IPS-20b (cell line): ENCODE results near the gene HOXD9.

Source experiments
- H3K27ac ChIP-seq: one replicate; pipeline ENCODE4 v1.5.1; 2013; ENCODE audit warnings: low read length
- H3K27me3 ChIP-seq: 2 replicates; pipeline ENCODE4 v1.6.1; 2013; ENCODE audit warnings: mild to moderate bottlenecking, low read length, inconsistent platforms; ENCODE audit not compliant: insufficient read depth
- H3K36me3 ChIP-seq: 2 replicates; pipeline ENCODE4 v1.6.1; 2013; ENCODE audit warnings: low read depth, mild to moderate bottlenecking, inconsistent platforms, low read length, moderate library complexity; ENCODE audit not compliant: insufficient read depth
- H3K4me1 ChIP-seq: 2 replicates; pipeline ENCODE4 v1.6.1; 2013; ENCODE audit warnings: mild to moderate bottlenecking, control low read depth, inconsistent platforms, low read length, moderate library complexity; ENCODE audit not compliant: insufficient read depth
- H3K4me3 ChIP-seq: 2 replicates; pipeline ENCODE4 v1.5.1; 2013; ENCODE audit warnings: mild to moderate bottlenecking, low read length, inconsistent platforms
- H3K9ac ChIP-seq: 2 replicates; pipeline ENCODE4 v1.6.1; 2013; ENCODE audit warnings: low read depth, mild to moderate bottlenecking, inconsistent platforms, low read length, moderate library complexity
- H3K9me3 ChIP-seq: 2 replicates; pipeline ENCODE4 v1.6.1; 2013; ENCODE audit warnings: mild to moderate bottlenecking, low read depth, low read length, inconsistent platforms; ENCODE audit not compliant: insufficient read depth

Gene HOXD9

GRCh38 chr2:176095421-176095820 is 27.1 kb upstream of the HOXD9 start:
- Histone ChIP-seq H3K9ac (no peak overlapping the region), H3K9me3 (peaks cover 24% of the 10 kb centered on the region), H3K27ac (no peak overlapping the region), H3K36me3 (no peaks in the 10 kb centered on the region), H3K27me3 (peaks cover 100% of the 10 kb centered on the region), H3K4me1 (peaks cover 15% of the 10 kb centered on the region; the same call in 1 of the 2 replicates), H3K4me3 (no peak overlapping the region)

- Histone ChIP-seq H3K4me1 (peaks cover 15% of the 10 kb centered on the region; the same call in 1 of the 2 replicates), H3K9me3 (peaks cover 23% of the 10 kb centered on the region), H3K36me3 (no peaks in the 10 kb centered on the region), H3K27me3 (peaks cover 100% of the 10 kb centered on the region), H3K9ac (no peak overlapping the region), H3K4me3 (peak overlapping the region; percentile 58), H3K27ac (no peak overlapping the region)
Measured at GRCh38 chr2:176096243-176096985, 26.1 kb upstream of the HOXD9 start.

GRCh38 chr2:176096986-176097819 is 25.3 kb upstream of the HOXD9 start:
- Histone ChIP-seq H3K9ac (no peak overlapping the region), H3K9me3 (peaks cover 18% of the 10 kb centered on the region), H3K27ac (no peak overlapping the region), H3K27me3 (peaks cover 100% of the 10 kb centered on the region), H3K4me1 (peaks cover 15% of the 10 kb centered on the region; the same call in 1 of the 2 replicates), H3K36me3 (no peaks in the 10 kb centered on the region), H3K4me3 (peak overlapping the region; percentile 58)

GRCh38 chr2:176097820-176098365 is 24.6 kb upstream of the HOXD9 start:
- no peak overlapping the region for H3K9ac ChIP-seq
- no peak overlapping the region for H3K27ac ChIP-seq

GRCh38 chr2:176098366-176099158 is 24.0 kb upstream of the HOXD9 start:
- Histone ChIP-seq H3K9me3 (peaks cover 15% of the 10 kb centered on the region), H3K4me3 (peak overlapping the region; percentile 11; the same call in 1 of the 2 replicates), H3K36me3 (no peaks in the 10 kb centered on the region), H3K4me1 (peaks cover 14% of the 10 kb centered on the region; the same call in 1 of the 2 replicates), H3K27me3 (peaks cover 100% of the 10 kb centered on the region), H3K27ac (no peak overlapping the region), H3K9ac (no peak overlapping the region)

More at GRCh38 chr2:176097820-176098365, 24.6 kb upstream of the HOXD9 start:
- Histone ChIP-seq H3K36me3 (no peaks in the 10 kb centered on the region), H3K9me3 (peaks cover 18% of the 10 kb centered on the region), H3K27me3 (peaks cover 100% of the 10 kb centered on the region), H3K4me1 (peaks cover 15% of the 10 kb centered on the region; the same call in 1 of the 2 replicates), H3K4me3 (peak overlapping the region; percentile 11; the same call in 1 of the 2 replicates)

GRCh38 chr2:176099159-176099727 is 23.3 kb upstream of the HOXD9 start:
- Histone ChIP-seq H3K27ac (no peak overlapping the region), H3K27me3 (peaks cover 100% of the 10 kb centered on the region), H3K36me3 (no peaks in the 10 kb centered on the region)

GRCh38 chr2:176099728-176100546 is 22.6 kb upstream of the HOXD9 start, which contains the start of gene HOXD12:
TSS of gene HOXD12 (plus strand) at chr2:176099795. CDS start at chr2:176099802, 7 bp downstream.
- Histone ChIP-seq H3K27ac (no peak within 1 kb of the TSS), H3K4me1 (peaks cover 13% of the 10 kb centered on the region; the same call in 1 of the 2 replicates), H3K4me3 (no peak within 1 kb of the TSS), H3K9ac (no peak within 1 kb of the TSS), H3K27me3 (peaks cover 100% of the 10 kb centered on the region), H3K9me3 (peaks cover 12% of the 10 kb centered on the region; the same call in 1 of the 2 replicates), H3K36me3 (no peaks in the 10 kb centered on the region)

More at GRCh38 chr2:176099159-176099727, 23.3 kb upstream of the HOXD9 start:
- Histone ChIP-seq H3K4me3 (no peak overlapping the region), H3K9ac (no peak overlapping the region), H3K9me3 (peaks cover 12% of the 10 kb centered on the region; the same call in 1 of the 2 replicates), H3K4me1 (peaks cover 13% of the 10 kb centered on the region; the same call in 1 of the 2 replicates)

- Histone ChIP-seq H3K27me3 (peaks cover 100% of the 10 kb centered on the region), H3K4me1 (peaks cover 13% of the 10 kb centered on the region; the same call in 1 of the 2 replicates), H3K27ac (no peak overlapping the region), H3K9me3 (peaks cover 12% of the 10 kb centered on the region; the same call in 1 of the 2 replicates), H3K9ac (no peak overlapping the region), H3K4me3 (no peak overlapping the region), H3K36me3 (no peaks in the 10 kb centered on the region)
Measured at GRCh38 chr2:176100547-176101140, 21.9 kb upstream of the HOXD9 start.

- Histone ChIP-seq H3K9ac (no peak overlapping the region), H3K4me3 (no peak overlapping the region), H3K27ac (no peak overlapping the region), H3K36me3 (no peaks in the 10 kb centered on the region), H3K27me3 (peaks cover 100% of the 10 kb centered on the region), H3K4me1 (peaks cover 11% of the 10 kb centered on the region; the same call in 1 of the 2 replicates), H3K9me3 (peaks cover 12% of the 10 kb centered on the region; the same call in 1 of the 2 replicates)
Measured at GRCh38 chr2:176101216-176101830, 21.2 kb upstream of the HOXD9 start.
